Naive thymus-derived CD4-positive, alpha-beta T cell (primary cell): ENCODE measurements around the gene ACTN4. TPM values are rescaled to one million over a fixed set of nuclear protein-coding genes. Genes with fewer than 3 reads are reported as not detected.

Experiments
- ATAC-seq: fragments of 150-1000 bp; cut with Tn5 transposase; 2 replicates; pipeline ENCODE4 v1.10.0; 2021; ENCODE audit warnings: mild to moderate bottlenecking, moderate library complexity
- CTCF ChIA-PET: fragments of 350-600 bp; sonication (Branson Sonifier 250); formaldehyde crosslinking; loops from one replicate; lab custom pipeline; 2021; ENCODE audit warnings: antibody characterized with exemption; lab: Charles Lee
- POLR2A ChIA-PET: fragments of 350-600 bp; sonication (Branson Sonifier 250); formaldehyde crosslinking; loops from one replicate; lab custom pipeline; 2021; ENCODE audit warnings: antibody characterized with exemption, inconsistent platforms; lab: Charles Lee
- DNase-seq, 9 donors: peaks; one replicate each; pipeline versions ENCODE4 v3.0.0 to v3.0.0-alpha.2; 2020 to 2022; ENCODE audit warnings: mixed read lengths in 1 of 9
- H3K27ac ChIP-seq: one replicate; pipeline ENCODE4 v1.7.0; 2013; ENCODE audit warnings: mild to moderate bottlenecking, low read depth, low read length, moderate library complexity
- H3K27me3 ChIP-seq, 2 donors: one replicate each; pipeline ENCODE4 v1.7.0; 2013; ENCODE audit warnings: low read length in 2 of 2, mild to moderate bottlenecking in 2 of 2, moderate library complexity in 2 of 2; ENCODE audit not compliant: control insufficient read depth in 2 of 2, insufficient read depth in 2 of 2
- H3K36me3 ChIP-seq, 3 experiments: 1 replicate in 2 of 3; 2 replicates in 1 of 3; pipeline ENCODE4 v1.7.0; 2013; ENCODE audit warnings: low read length in 3 of 3, mild to moderate bottlenecking in 3 of 3, moderate library complexity in 1 of 3; ENCODE audit not compliant: insufficient read depth in 3 of 3, control insufficient read depth in 2 of 3
- H3K4me1 ChIP-seq, 2 donors: one replicate each; pipeline ENCODE4 v1.7.0; 2013; ENCODE audit warnings: low read length in 2 of 2, mild to moderate bottlenecking in 2 of 2, moderate library complexity in 1 of 2; ENCODE audit not compliant: control insufficient read depth in 2 of 2, insufficient read depth in 2 of 2
- H3K4me3 ChIP-seq: 2 replicates; pipeline ENCODE4 v1.7.0; 2013; ENCODE audit warnings: mild to moderate bottlenecking, low read length
- H3K9me3 ChIP-seq, 3 experiments: 1 replicate in 2 of 3; 2 replicates in 1 of 3; pipeline ENCODE4 v1.7.0; 2013; ENCODE audit warnings: low read length in 3 of 3; ENCODE audit not compliant: control insufficient read depth in 2 of 3
- H3K27ac Mint-ChIP-seq, 9 donors: one replicate each; pipeline ENCODE4 v1.8.0; 2020 to 2022; ENCODE audit warnings: mixed read lengths in 9 of 9, mild to moderate bottlenecking in 8 of 9, moderate library complexity in 5 of 9, inconsistent platforms in 2 of 9
- H3K27me3 Mint-ChIP-seq, 5 donors: one replicate each; pipeline ENCODE4 v1.8.0; 2021 to 2022; ENCODE audit warnings: mixed read lengths in 5 of 5, mild to moderate bottlenecking in 1 of 5
- H3K36me3 Mint-ChIP-seq, 5 donors: one replicate each; pipeline ENCODE4 v1.8.0; 2020 to 2022; ENCODE audit warnings: mixed read lengths in 5 of 5, mild to moderate bottlenecking in 3 of 5, inconsistent platforms in 1 of 5
- H3K4me1 Mint-ChIP-seq, 7 donors: one replicate each; pipeline ENCODE4 v1.8.0; 2020 to 2022; ENCODE audit warnings: mixed read lengths in 7 of 7, mild to moderate bottlenecking in 3 of 7, inconsistent platforms in 1 of 7
- H3K4me3 Mint-ChIP-seq, 10 donors: one replicate each; pipeline ENCODE4 v1.8.0; 2020 to 2022; ENCODE audit warnings: mild to moderate bottlenecking in 10 of 10, mixed read lengths in 10 of 10, moderate library complexity in 6 of 10, inconsistent platforms in 2 of 10
- H3K9me3 Mint-ChIP-seq, 11 donors: one replicate each; pipeline ENCODE4 v1.8.0; 2020 to 2022; ENCODE audit warnings: mixed read lengths in 11 of 11, mild to moderate bottlenecking in 4 of 11, inconsistent platforms in 1 of 11, moderate library complexity in 1 of 11
- intact Hi-C, 2 donors: fragments of 100-400 bp; cut with micrococcal nuclease; formaldehyde crosslinking; loops; one replicate each; pipeline ENCODE4 v1.15.1; 2023
- polyA plus RNA-seq, 2 donors: library from polyadenylated mRNA; unstranded; fragments of 300-500 nt; fragmentation: Illumina TruSeq; gene quantifications; one replicate each; pipeline ENCODE4 v1.2.3, GENCODE V29; 2021
- total RNA-seq, 6 experiments: library from RNA in 5 of 6; stranded (reverse) in 5 of 6; gene quantifications; 1 replicate in 5 of 6; 2 replicates in 1 of 6; pipeline ENCODE4 v1.2.3 and lab custom pipeline; 2021 to 2026

The ACTN4 gene
- total and polyA plus RNA-seq, 7 experiments from 2014 or later = 2.8 to 355 (median 52.1) TPM

- Mint-ChIP-seq H3K36me3 (peaks cover 0 to 6% (median 0%) of the 10 kb centered on the region in 5 donors), H3K4me1 (peaks cover 0 to 8% (median 0%) of the 10 kb centered on the region in 7 donors), H3K9me3 (no peaks in the 10 kb centered on the region), H3K4me3 (no peak overlapping the region), H3K27ac (no peak overlapping the region), H3K27me3 (no peaks in the 10 kb centered on the region)
- Histone ChIP-seq H3K4me1 (no peaks in the 10 kb centered on the region), H3K36me3 (peaks cover 0 to 72% (median 0%) of the 10 kb centered on the region in 3 experiments), H3K27ac (no peak overlapping the region), H3K27me3 (no peaks in the 10 kb centered on the region), H3K9me3 (no peaks in the 10 kb centered on the region), H3K4me3 (no peak overlapping the region)
- intact Hi-C loops = no loop called here
- CTCF ChIA-PET = interaction anchor here (0.5 to 0.6 kb wide), 2 partner anchors 19 to 143 kb away, joined by 3 read pairs; no protein-coding TSS in a partner anchor
- DNase-seq = no peak
- ATAC-seq = no peak
- POLR2A ChIA-PET = no interaction called here
Measured at GRCh38 chr19:38722947-38723605, 75.6 kb downstream of the ACTN4 start.

GRCh38 chr19:38723606-38723965 is 76.1 kb downstream of the ACTN4 start:
- DNase-seq = no peak
- H3K9me3 Mint-ChIP-seq = no peaks in the 10 kb centered on the region
- Histone ChIP-seq H3K4me1 (no peaks in the 10 kb centered on the region), H3K36me3 (peaks cover 0 to 73% (median 0%) of the 10 kb centered on the region in 3 experiments), H3K4me3 (no peak overlapping the region), H3K9me3 (no peaks in the 10 kb centered on the region), H3K27ac (no peak overlapping the region), H3K27me3 (no peaks in the 10 kb centered on the region)
- peaks cover 0 to 6% (median 0%) of the 10 kb centered on the region in 5 donors for H3K36me3 Mint-ChIP-seq
- no peaks in the 10 kb centered on the region for H3K27me3 Mint-ChIP-seq
- H3K27ac Mint-ChIP-seq = no peak overlapping the region
- no peak overlapping the region for H3K4me3 Mint-ChIP-seq
- ChIA-PET CTCF (no interaction called here), POLR2A (no interaction called here)
- intact Hi-C loops = no loop called here
- ATAC-seq = no peak
- peaks cover 0 to 8% (median 0%) of the 10 kb centered on the region in 7 donors for H3K4me1 Mint-ChIP-seq

GRCh38 chr19:38723990-38724854 is 76.8 kb downstream of the ACTN4 start:
- ATAC-seq (no peak), DNase-seq (no peak)
- intact Hi-C loops = no loop called here
- CTCF ChIA-PET = interaction anchor here (1.0 kb wide), 1 partner anchor 9 kb away, joined by 5 read pairs; no protein-coding TSS in a partner anchor
- Mint-ChIP-seq H3K36me3 (peaks cover 0 to 6% (median 0%) of the 10 kb centered on the region in 5 donors), H3K4me3 (no peak overlapping the region), H3K9me3 (no peaks in the 10 kb centered on the region), H3K27ac (no peak overlapping the region), H3K4me1 (peaks cover 0 to 8% (median 0%) of the 10 kb centered on the region in 7 donors), H3K27me3 (no peaks in the 10 kb centered on the region)
- Histone ChIP-seq H3K36me3 (peaks cover 0 to 71% (median 0%) of the 10 kb centered on the region in 3 experiments), H3K27ac (no peak overlapping the region), H3K27me3 (no peaks in the 10 kb centered on the region), H3K4me3 (no peak overlapping the region), H3K9me3 (no peaks in the 10 kb centered on the region), H3K4me1 (no peaks in the 10 kb centered on the region)
- POLR2A ChIA-PET = no interaction called here

- ATAC-seq (no peak), DNase-seq (no peak)
- CTCF ChIA-PET = interaction anchor here (0.6 to 0.7 kb wide), 2 partner anchors 22 to 36 kb away, joined by 4 read pairs; no protein-coding TSS in a partner anchor
- H3K27ac Mint-ChIP-seq = no peak overlapping the region
- H3K36me3 Mint-ChIP-seq = peaks cover 0 to 12% (median 0%) of the 10 kb centered on the region in 5 donors
- H3K9me3 Mint-ChIP-seq = no peaks in the 10 kb centered on the region
- Histone ChIP-seq H3K9me3 (no peaks in the 10 kb centered on the region), H3K36me3 (peaks cover 0 to 60% (median 0%) of the 10 kb centered on the region in 3 experiments), H3K27ac (no peak overlapping the region), H3K4me1 (no peaks in the 10 kb centered on the region), H3K4me3 (no peak overlapping the region), H3K27me3 (no peaks in the 10 kb centered on the region)
- H3K4me1 Mint-ChIP-seq = peaks cover 0 to 19% (median 4%) of the 10 kb centered on the region in 7 donors
- no peaks in the 10 kb centered on the region for H3K27me3 Mint-ChIP-seq
- intact Hi-C loops = no loop called here
- no peak overlapping the region for H3K4me3 Mint-ChIP-seq
- POLR2A ChIA-PET = no interaction called here
Measured at GRCh38 chr19:38725469-38726283, 78.2 kb downstream of the ACTN4 start.

GRCh38 chr19:38726284-38726673 is 78.8 kb downstream of the ACTN4 start:
- no peaks in the 10 kb centered on the region for H3K9me3 Mint-ChIP-seq

GRCh38 chr19:38726761-38727301 is 79.4 kb downstream of the ACTN4 start:
- CTCF ChIA-PET = interaction anchor here (0.5 to 0.6 kb wide), 2 partner anchors 15 to 23 kb away, joined by 3 to 4 read pairs; no protein-coding TSS in a partner anchor
- no peaks in the 10 kb centered on the region for H3K9me3 Mint-ChIP-seq
- Histone ChIP-seq H3K27ac (no peak overlapping the region), H3K36me3 (peaks cover 0 to 49% (median 0%) of the 10 kb centered on the region in 3 experiments), H3K9me3 (no peaks in the 10 kb centered on the region), H3K4me1 (no peaks in the 10 kb centered on the region), H3K27me3 (no peaks in the 10 kb centered on the region), H3K4me3 (no peak overlapping the region)
- intact Hi-C loops = no loop called here
- no peak overlapping the region for H3K4me3 Mint-ChIP-seq
- POLR2A ChIA-PET = no interaction called here
- no peak overlapping the region for H3K27ac Mint-ChIP-seq
- DNase-seq (no peak), ATAC-seq (peak; percentile 72)
- peaks cover 0 to 19% (median 4%) of the 10 kb centered on the region in 7 donors for H3K4me1 Mint-ChIP-seq
- H3K36me3 Mint-ChIP-seq = peaks cover 0 to 12% (median 0%) of the 10 kb centered on the region in 5 donors
- no peaks in the 10 kb centered on the region for H3K27me3 Mint-ChIP-seq

More at GRCh38 chr19:38726284-38726673, 78.8 kb downstream of the ACTN4 start:
- Mint-ChIP-seq H3K4me1 (peaks cover 0 to 19% (median 4%) of the 10 kb centered on the region in 7 donors), H3K4me3 (no peak overlapping the region), H3K27me3 (no peaks in the 10 kb centered on the region), H3K27ac (no peak overlapping the region), H3K36me3 (peaks cover 0 to 12% (median 0%) of the 10 kb centered on the region in 5 donors)
- POLR2A ChIA-PET = no interaction called here
- Histone ChIP-seq H3K36me3 (peaks cover 0 to 55% (median 0%) of the 10 kb centered on the region in 3 experiments), H3K27ac (no peak overlapping the region), H3K9me3 (no peaks in the 10 kb centered on the region), H3K4me3 (no peak overlapping the region), H3K27me3 (no peaks in the 10 kb centered on the region), H3K4me1 (no peaks in the 10 kb centered on the region)
- DNase-seq (no peak), ATAC-seq (no peak)
- CTCF ChIA-PET = interaction anchor here (0.6 to 0.7 kb wide), 2 partner anchors 23 to 35 kb away, joined by 4 read pairs; no protein-coding TSS in a partner anchor
- intact Hi-C loops = no loop called here
